Measurements from ENCODE around the gene LYL1.

LYL1 gene

DNA sequence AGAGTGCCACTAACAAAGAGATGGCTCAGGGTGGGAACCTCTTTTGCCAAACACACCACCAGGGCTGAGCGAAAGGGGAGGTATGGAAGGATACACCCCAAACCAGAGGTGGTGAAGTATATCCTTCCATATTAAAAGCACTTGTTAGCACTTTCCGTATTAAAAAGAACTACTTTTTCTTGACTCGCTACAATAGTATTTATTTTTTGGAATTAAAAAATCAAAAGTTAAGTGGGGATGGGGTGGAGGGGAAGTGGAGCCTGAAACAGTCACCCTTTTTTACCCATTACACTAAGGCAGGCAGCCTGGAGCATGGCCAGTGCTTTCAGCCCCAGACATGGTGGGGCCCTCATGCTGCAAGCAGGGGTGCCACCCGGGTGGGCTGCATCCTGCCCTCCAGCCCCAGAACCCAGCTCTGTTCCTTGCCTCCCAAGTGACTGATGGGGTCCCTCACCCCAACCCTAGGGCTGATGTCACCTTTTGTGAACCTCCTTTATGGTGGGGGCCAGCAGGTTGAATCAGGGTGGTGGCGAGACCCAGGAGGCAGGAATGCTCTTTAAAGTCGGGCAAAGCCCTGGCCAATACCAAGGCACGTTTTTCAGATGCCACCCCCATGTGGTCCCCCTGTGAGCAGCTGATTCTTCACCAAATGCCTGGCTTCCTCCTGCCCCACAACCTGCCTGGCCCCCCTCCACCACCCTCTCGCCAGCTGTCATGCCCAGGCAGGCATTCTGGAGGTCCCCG lies 31.0 kb downstream of the LYL1 start:
- DNase-seq, result no peak

DNA sequence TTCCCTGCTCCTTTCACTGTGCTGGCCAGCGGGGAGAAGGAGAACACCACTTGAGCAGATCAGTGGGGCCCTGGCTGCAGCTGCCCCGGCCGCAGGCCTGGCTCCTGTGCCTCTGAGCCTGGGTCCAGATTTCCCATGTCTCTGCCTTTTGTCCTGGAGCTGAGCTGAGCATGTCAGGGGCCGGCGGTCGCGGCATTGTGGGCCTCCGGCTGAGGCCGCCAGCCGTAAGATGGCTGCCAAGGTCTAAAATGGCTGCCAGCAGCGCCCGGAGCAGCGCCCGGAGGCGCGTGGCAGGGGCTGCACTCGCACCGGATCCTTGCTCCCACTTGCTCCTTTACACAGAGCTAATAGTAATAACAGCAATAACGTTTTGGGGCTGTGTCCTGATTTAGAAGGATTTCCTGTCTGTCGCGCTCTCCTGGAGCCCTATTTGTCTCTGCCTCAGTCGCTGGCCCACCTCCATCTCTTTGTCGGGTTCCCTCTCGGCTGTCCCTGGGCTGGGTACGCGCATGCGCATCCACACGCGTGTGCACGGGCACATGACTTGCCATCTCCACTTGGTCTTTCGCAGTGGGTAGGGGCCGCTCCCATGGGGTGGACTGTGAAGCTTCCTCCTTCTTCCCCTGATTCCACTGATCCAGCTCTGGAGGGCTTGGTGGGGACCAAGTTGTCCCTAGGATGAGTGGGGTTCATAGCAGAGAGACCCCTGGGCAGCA lies 32.1 kb downstream of the LYL1 start:
- no peak for DNase-seq

DNA sequence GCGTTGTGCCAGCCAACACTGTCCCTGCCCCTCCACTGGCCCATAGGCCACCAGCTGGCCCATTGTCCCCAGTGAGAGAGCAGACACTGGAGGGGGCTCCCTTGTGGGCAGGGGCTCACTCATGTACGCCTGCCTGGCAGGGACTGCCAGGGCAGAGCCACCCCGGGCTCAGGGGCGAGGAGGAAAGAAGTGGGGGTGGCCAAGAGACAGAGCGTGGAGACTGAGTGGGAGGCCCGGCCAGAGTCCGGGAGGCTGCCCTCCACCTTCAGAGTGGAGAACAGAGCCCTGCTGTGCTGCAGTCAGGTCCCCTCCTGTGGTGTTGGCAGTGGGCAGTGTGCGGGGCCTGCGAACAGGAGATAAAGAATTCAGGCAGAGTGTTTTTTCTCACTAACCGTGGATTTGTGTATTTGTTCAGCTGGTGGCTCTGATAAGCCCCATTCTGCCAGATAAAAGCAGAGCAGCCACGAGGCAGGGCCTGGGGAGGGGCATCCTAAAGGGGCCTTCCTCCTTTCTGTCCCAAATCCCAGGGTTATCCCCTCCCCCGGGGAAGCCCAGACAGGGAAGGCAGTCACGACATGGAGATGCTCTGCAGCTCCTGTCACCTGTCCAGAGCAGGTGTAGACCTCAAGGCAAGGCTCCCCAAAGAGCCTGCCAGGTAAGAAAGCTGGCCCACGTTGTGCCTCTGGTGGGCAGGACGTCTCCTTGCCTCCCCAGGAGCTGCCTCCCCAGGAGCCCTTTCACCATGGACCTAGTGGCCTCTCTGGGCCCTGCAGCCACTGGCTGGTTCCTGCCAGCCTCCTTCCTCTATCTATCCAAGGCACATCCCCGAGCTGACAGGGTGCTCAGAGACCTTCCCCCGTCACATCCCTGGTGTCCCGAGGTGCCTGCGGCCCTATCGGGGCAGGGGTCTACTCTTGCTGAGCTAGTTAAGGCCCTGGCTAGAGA lies 33.0 kb downstream of the LYL1 start:
- DNase-seq, result no peak

DNA sequence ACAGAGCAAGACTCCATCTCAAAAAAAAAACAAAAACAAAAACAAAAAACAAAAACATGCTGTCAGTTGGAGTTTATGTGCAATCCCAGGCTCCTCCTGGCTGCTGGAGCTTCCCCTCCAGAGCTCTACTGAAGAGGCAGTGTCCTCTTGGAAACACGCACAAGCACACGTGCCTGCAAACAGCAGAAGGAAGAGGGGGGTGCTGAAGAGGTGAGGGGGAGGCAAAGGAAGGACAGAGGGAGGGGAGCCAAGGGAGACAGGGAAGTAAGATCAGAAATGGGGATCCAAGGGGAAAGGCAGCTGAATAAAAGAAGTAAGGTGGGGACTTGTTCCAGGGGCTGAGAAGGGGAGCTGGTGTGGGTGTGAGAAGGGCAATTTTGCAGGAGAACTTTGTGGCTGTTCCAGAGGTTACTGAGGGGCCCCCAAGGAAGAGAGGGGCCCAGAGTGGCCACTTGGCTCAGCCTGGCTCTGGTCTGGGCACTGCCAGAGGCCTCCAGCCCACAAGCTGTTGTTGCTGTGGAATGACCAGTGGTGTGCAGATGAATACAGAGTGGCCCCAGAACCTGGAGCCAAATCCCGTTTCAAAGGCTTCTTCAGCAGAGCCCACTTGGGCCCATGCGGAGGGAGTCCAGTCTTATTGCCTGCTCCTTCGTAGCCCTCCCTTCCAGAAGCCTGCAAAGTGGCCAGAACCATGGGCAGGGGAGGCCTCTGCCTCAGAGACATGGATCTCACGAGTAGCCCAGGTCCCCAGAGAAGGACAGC lies 34.4 kb downstream of the LYL1 start:
- no peak for DNase-seq

DNA sequence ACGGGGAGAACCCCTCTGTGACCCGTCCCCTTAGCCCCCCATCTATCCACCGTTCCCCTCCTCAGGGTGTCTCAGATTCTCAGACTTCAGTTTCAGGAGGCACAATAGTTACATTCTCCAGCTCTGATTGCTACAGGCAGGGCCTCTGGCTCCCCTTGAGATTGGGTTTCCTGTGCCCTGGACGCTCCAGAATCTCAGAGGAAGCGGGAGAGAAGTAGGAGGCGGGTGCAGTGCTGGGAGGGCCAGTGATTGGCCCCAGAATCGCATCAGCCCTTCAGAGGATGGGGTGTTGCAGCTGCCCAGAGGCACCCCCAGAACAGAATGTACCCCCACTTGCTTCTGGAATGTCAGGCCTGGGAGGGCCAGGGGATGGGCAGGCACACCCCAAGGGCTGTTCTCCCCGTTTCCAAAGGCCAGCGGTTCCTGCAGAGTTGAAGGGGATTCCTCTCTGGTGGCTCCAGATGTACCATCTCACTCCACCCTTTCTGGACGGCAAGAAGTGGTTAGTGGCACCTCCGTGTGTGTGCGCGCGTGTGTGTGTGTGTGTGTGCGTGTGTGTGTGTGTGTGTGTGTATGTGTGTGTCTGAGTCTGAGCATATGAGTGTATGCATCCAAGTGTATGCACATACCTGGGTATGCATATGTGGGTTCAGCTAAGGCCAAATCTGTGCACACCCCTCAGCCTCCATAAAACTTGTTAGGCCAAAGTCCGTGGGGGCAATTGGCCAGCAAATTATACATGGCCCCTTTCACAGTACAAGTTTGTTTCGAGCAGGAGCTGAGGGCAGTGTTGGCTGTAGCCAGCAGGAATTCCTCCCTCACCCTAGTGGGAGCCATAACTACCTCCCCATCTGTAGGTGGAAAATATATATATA lies 35.5 kb downstream of the LYL1 start:
- DNase-seq, result no peak

DNA sequence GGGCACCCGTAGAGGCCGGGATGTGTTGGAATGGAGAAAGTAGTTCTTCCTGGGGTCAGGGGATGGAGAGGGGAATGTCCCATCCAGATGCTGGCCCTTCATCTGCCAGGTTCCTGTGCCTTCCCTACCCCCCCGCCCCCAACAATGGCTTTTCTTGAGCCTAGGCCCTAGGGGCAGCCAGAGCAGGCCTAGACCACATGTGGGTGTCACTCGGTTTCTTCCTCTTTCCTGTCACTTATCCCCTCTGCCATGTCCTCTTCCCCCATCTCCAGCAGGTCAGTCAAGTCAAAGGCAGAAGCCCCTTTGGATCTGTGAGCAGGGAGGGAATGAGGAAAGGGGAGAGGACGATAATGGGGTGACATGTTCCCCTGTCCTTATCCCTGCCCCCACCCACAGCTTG lies 36.4 kb downstream of the LYL1 start:
- DNase-seq, result no peak

DNA sequence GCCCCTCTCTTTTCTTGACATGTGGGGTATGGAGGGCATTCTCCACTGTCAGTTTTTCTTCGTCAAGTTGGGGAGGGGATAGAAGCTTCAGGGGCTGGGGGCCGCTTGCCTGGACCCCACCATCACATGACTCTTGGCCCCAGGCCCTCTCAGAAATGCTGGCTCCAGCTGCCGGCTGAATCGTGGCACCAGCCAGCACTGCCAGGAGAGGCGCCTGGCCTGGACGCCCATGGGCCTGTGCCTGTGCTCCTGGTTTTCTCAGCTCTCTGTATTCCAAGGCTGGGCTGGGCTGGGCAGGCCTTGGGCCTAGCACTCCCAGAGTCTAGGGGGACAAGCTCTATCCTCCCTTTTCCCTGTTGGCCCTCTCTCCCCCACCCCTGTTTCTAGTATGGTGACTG lies 38.6 kb downstream of the LYL1 start:
- no peak for DNase-seq

DNA sequence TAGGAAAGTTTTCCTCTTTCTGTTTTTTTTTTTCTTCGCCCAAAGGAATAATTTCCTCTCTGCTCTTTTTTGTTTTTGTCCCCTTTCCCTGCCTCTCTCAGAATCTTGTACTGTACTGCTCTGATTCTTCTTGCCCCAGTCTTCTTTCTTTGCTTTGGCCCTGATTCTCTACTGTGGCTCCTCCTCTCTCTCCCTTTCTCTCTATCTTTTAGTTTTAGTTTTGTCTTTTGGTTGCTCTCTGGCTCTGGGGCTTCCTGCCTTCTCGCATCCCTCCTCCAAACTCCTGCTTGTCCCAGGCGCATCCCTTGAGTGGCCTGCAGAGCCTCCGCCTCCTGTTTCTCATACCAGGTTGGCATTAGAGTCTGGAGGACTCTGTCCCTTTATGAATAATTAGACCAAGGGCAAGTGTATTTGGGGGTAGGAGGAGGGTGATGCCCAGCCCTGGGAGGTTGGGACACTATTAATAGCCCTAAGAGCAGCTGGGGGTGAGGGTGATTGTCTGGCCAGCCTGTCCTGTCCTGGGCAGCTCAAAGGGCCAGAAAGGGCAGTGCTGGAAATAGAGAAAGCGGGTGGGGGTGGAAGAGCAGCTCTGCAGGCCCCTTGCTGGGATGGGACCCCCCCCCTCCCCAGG lies 39.1 kb downstream of the LYL1 start:
- no peak for DNase-seq

DNA sequence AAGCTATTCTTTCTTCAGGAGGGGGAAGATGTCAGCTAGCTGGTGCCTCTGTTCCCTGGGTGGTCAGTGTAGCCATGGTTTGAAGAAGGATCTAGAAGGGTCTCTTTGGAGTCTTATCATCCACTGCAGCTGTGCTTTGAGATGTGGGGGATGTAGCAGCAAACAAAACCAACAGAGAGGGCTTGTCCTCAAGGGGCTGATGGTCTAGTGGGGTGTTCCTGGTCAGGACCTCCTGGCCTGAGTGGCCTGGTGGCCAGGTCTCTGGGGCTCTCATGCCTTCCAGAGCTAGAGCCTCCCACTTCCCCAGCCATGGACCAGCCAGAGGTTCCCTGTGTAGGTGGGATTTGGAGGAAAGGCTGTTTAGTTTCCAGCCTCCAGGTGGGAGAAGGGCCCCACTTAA lies 40.3 kb downstream of the LYL1 start:
- DNase-seq, result no peak

DNA sequence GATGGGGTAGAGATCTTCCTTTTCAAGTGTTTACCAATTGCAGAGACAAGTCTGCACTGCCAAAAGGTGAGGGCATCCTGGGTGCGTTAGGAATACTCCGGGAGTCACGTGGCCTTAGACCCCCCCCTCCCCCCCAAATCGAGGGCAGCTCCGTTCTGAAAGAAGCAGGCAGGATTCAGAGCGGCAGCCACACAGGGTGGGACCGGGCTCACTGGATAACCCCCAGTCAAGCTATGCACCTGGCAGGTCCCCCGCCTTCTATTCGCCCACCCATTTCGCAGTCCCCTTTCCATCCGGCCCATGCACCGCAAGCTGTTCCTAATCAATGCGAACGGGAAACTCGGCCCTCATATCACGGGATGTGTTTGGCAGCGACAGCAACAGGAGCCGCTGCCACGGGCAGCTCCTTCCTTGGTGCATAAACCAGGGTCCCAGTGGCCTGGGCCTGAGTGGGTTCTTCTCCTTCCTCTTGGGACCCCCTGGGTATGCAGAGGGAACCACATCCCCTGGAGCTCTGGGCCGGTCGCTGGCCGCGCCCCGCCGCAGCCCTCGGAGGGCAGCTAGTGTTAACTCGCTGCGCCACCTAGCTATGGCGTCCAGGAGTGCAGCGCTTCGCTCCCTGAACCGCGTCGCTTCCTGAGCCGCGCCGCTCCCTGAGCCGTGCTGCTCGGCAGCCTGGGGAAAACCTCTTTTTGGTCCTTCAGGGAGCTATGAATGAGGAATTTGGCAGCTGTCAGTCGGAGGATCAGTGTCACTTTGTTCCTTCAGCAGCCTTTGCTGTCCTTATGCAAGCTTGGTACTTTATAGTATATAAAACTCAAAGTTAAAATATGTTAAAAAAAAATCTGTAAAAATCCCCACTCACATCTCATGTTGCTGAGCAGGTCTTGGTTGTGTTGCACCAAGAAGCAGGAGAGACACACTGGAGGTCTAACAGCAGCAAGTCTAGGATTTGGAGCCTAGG lies 41.4 kb downstream of the LYL1 start:
- peak; percentile 79 for DNase-seq

DNA sequence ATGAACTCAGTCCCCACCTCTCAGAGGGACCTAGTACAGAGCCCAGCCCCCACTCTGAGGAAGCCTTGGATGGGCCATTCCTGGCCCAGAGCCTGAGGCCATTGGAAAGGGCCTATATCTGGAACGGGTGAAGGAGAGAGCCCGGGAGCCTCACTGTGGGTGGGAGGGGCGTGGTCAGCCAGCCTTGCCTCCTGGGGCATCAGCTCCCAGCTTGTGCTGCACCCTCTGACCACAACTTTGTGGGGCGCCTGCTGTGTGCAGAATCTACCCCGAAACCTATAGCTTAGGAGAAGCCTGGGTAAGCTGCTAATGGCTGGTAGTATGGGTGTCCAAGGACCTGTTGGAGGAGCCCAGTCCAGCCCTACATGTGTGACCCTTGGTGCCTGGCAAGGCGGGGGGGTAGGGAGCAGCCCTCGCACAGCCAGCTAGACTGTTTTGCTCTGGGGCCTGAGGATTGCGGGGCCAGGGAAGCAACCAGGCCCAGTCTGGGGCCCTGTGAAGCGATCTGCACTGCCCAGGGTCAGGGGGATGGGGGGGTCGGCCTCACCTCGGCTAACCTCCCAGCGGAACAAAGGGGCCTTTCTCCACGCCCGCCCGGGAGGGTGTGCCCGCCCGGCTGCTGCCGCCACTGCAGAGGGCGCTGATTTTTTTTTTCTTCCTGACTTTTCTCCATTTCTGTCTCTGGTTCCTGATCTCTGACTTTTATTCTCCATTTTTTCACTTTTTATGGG lies 42.3 kb downstream of the LYL1 start:
- DNase-seq, result no peak

DNA sequence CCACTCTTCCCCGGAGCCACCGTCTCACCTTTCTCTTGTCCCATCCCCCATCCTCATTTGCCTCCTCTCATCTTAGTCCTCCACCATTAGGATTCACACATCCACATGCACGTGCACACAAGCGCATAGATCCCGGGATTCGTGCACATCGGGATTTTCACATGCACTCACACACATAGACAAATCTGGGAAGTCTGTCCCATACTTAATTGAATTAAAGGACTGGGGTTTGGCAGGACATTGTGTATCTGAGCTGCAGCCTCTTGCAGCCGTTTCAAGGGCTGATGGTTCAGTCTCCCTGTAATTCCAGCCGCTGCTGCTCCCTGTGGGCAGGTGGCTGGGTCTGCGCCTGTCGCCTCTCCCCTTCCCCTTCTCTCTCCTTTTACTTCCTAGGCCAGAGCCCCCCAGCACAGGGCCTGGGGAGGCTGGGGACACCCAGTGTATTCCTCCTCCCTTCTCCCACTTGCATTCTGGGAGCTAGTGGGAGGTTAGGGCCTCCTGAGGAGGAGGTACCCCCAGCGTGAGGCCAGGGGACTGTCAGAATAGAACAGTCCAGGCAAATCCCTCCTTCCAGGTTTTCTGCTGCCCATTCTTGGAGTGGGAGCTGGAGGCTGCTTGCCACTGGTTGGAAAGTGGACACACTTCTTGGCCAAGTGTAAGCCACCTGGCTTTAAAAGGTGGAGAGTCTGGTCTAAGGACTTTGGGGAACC lies 43.6 kb downstream of the LYL1 start:
- DNase-seq, result no peak

DNA sequence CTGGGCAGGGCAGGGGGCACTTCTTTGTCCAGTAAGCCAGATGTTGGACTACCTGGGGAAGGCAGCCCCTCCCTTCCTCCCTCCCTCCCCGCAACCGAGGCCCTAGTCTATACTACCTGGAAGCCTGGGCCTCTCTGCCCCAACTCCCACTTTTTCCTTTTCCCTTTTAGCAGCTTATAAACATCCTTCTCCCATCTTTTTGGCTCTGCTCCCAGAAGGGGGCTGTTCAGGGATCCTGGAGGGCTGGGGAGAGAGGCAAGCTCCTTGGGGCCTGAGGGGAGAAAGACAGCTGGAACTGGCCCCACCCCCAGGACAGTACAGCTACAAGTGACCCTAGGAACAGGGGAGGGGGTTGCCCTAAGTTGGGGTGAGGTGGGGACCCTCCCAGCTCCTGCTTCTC lies 44.9 kb downstream of the LYL1 start:
- no peak for DNase-seq

DNA sequence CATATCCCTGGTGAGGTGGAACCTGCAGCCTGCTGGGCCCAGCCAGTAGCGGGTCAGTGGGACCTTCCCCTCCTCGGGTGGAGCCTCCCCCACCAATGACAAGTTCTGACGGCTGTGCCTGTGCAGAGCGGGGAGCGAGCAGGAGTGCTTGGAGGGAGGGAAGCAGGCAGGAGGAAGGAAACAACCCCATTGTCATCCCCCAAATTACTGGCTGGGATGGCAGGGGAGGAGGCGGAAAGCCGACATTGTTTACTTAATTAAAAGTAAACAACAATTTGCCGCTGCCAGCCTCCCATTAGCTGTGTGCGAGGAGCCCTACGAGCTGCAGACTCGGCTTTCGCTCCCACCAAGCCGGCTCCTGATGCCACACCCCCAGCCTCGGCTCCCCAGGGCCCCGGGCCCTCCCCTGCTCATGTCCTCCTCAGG lies 45.5 kb downstream of the LYL1 start:
- DNase-seq, result no peak

DNA sequence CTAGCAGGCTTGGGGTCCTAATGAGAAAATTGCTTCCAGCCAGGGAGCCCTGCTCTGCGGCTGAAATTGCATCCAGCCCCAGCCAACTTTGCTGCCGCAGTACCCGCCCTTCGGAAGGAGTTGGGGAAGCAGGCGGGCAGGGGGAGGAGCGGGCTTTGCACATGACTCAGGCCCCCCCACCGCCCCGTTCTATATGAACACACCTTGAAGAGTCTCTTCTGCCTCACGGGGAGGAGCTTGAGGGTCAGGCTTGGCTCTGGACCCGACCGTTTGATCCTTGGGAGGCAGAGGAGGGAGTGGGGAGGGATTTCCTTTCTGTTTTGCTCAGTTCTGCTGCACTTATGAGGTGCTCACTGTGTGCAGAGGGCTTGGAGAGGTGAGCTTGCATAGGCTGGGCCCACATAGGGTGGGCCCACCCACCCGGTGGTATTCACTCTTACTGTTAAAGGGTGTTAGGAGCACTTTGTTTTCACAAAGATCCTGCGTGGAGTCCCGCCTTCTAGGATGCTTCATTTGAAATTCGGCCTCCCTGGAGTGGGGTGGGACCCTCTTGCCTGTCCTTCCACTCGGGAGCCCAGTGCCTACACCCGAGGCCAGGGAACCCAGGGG lies 46.5 kb downstream of the LYL1 start:
- no peak for DNase-seq

DNA sequence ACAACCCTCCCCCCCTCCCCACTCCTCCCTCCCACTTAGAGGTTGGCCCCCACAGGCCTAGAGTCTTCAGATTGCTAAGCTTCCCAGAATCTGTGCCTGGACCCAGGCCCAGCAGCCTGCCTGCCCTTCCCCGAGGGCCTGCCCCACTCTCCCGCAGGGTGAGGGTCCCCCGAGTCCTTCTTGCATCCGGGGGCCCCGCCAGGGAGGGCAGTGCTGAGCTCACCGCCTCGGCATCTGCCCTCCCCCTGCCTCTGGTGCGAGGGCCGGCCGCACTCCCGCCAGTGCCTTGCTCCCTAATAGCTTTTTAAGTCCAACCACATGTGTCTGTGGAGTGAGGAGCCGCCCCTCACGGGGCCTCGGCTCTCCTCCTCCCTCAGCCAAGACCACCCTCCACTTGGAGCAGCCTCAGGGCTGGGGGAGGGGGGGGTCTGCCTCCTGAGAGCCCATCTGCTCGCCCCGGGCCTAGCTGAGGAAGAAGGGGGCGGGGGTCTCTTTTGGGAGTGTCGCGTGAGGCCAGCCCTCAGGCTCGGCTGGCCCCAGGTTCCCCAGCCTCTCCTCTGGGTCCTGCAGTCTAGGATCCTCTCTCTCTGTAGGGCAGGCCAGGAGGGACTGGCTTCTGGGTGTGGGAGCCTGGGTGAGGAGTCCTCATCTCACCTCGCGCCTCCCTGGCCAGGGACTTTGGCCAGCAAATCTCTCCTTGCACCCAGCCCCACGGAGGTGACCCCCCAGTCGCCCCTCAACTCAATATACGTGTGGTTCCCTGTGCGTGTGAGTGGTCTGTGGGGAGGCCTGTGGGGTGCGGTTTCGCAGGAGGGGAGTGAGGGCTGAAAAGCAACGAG lies 47.2 kb downstream of the LYL1 start:
- no peak for DNase-seq

DNA sequence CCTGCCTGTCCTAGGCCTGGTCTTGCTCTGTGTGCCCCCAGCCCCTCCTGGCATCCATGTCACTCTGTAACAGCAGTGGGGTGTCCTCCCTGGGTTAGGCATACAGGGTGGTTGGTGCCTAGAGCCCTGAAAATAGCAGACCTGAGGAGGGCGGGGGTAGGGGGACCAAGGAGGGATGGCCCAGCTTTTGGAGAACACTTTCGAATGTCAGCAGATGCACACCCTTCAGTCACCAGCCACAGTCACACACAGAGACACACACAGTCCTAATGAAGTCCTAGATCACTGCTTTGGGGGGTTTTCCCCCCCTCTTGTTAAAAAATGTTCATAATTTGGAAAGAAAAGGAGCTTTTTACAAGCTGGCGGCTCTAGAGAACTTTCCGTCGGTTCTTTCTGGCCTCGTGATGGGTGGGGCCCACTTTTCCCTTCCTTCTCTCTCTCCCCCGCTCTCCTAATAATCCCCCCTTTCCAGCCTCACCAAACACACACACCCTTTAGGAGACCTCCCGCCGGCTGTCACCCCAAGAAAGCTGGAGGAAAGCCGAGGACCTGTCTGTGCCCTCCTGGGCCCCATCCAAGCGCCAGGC lies 47.9 kb downstream of the LYL1 start:
- DNase-seq, result no peak
